GM12891 (cell line): ENCODE results near the gene MAPK1IP1L.
"Not testable (repeated sequence)": the region's sequence is repeated elsewhere in the genome, so short reads cannot be mapped to it uniquely, and the experiment has no call there.

Experiments
- DNase-seq: peaks from one replicate; pipeline ENCODE4 v3.0.0; 2011; ENCODE audit warnings: low spot score; ENCODE audit not compliant: insufficient read length
- FAIRE-seq: peaks from 2 replicates; lab custom pipeline; 2011; peaks lifted over from hg19 to GRCh38; lab: Jason Lieb, UNC
- PAX5 ChIP-seq: IDR thresholded peaks from 2 replicates; pipeline ENCODE4 v1.6.1; 2011; ENCODE audit warnings: low read length, moderate library complexity, mild to moderate bottlenecking; ENCODE audit not compliant: insufficient read depth, severe bottlenecking
- POLR2A ChIP-seq: IDR thresholded peaks from 2 replicates; pipeline ENCODE4 v1.6.1; 2011; ENCODE audit warnings: low read depth, low read length, control low read depth
- POLR2AphosphoS5 ChIP-seq: IDR thresholded peaks from 2 replicates; pipeline ENCODE4 v1.6.1; 2011; ENCODE audit warnings: low read depth, low read length, control low read depth
- POU2F2 ChIP-seq: IDR thresholded peaks from 2 replicates; pipeline ENCODE4 v1.6.1; 2011; ENCODE audit warnings: low read depth, mild to moderate bottlenecking, control low read depth, low read length, moderate library complexity
- SPI1 ChIP-seq: IDR thresholded peaks from 2 replicates; pipeline ENCODE4 v1.6.1; 2011; ENCODE audit warnings: low read depth, low read length, control low read depth
- TAF1 ChIP-seq: IDR thresholded peaks from 2 replicates; pipeline ENCODE4 v1.6.1; 2011; ENCODE audit warnings: low read depth, low read length, control low read depth

MAPK1IP1L gene

GRCh38 chr14:55028476-55028875 lies 23.0 kb upstream of the MAPK1IP1L start:
- FAIRE-seq (no peak), DNase-seq (no peak)
- TF ChIP-seq PAX5 = no peak
- no peak for TF ChIP-seq SPI1

- DNase-seq = no peak
- no peak for FAIRE-seq
- no peak for TF ChIP-seq PAX5
- TF ChIP-seq POLR2A = no peak
- TF ChIP-seq POLR2AphosphoS5 = no peak
- no peak for TF ChIP-seq POU2F2
- no peak for TF ChIP-seq SPI1
- no peak for TF ChIP-seq TAF1
These were observed 20.3 kb upstream of the MAPK1IP1L start for GRCh38 chr14:55031190-55031589.

- not testable (repeated sequence) for FAIRE-seq, DNase-seq
- TF ChIP-seq POLR2AphosphoS5 = peak; percentile 17; the same call in 1 of the 2 replicates
These were observed 13.5 kb upstream of the MAPK1IP1L start for GRCh38 chr14:55037995-55038394.

GRCh38 chr14:55038708-55039107 lies 12.7 kb upstream of the MAPK1IP1L start:
- DNase-seq (no peak), FAIRE-seq (no peak)
- TF ChIP-seq SPI1 = no peak
- TF ChIP-seq POLR2AphosphoS5 = no peak
- TF ChIP-seq POLR2A = no peak
- TF ChIP-seq POU2F2 = no peak
- no peak for TF ChIP-seq PAX5
- TF ChIP-seq TAF1 = no peak

DNA sequence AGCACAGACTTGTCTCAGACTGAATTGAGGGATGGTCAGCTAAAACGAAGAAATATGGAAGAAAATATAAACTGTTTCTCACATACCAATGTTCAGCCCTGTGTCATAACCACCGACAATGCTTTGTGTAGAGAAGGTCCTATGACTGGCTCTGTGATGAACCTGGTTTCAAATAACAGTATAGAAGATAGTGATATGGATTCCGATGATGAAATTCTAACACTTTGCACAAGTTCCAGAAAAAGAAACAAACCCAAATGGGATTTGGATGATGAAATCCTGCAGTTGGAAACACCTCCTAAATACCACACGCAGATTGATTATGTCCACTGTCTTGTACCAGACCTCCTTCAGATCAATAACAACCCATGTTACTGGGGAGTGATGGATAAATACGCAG lies 7.9 kb upstream of the MAPK1IP1L start:
- TF ChIP-seq PAX5 = no peak
- TF ChIP-seq SPI1 = no peak
- TF ChIP-seq TAF1 = no peak
- no peak for DNase-seq
- no peak for FAIRE-seq

- TF ChIP-seq POLR2AphosphoS5 (no peak), SPI1 (no peak), POLR2A (no peak), POU2F2 (no peak), TAF1 (no peak), PAX5 (no peak)
- DNase-seq = no peak
- FAIRE-seq = no peak
These were observed 6.4 kb upstream of the MAPK1IP1L start for GRCh38 chr14:55045087-55045486.

- TF ChIP-seq POLR2AphosphoS5 = no peak
- TF ChIP-seq PAX5 = no peak
- no peak for TF ChIP-seq TAF1
- no peak for TF ChIP-seq POU2F2
- no peak for TF ChIP-seq POLR2A
- no peak for TF ChIP-seq SPI1
- FAIRE-seq = no peak
- no peak for DNase-seq
These were observed 4.0 kb upstream of the MAPK1IP1L start for GRCh38 chr14:55047301-55048053.

DNA sequence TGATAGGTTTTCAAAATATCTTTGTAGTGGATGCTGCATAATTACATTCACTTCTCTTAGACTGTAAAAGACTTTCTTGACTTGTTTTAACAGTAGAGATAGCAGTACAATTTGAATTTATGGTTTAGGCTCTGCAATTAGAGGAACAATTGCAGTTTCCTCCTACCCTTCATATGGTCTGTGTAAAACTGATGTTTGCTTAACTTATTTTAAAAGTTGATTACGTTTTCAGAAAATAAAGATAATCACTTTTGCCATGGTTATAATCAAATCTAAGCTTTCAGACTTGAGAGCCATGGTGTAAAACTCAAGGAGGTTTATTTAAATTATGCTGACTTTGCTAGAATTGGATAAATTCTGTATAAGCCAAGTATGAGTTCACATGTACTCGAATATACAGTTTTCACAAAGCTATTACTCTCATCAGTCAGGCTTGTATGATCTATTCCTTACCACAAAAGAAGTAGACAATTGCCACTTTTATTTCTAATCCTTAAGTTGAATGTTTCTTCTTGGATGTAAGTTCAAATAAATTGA lies 2.5 kb upstream of the MAPK1IP1L start:
- no peak for TF ChIP-seq PAX5
- no peak for TF ChIP-seq POLR2AphosphoS5
- TF ChIP-seq TAF1 = no peak
- no peak for TF ChIP-seq POU2F2
- no peak for TF ChIP-seq POLR2A
- TF ChIP-seq SPI1 = no peak
- no peak for FAIRE-seq

DNA sequence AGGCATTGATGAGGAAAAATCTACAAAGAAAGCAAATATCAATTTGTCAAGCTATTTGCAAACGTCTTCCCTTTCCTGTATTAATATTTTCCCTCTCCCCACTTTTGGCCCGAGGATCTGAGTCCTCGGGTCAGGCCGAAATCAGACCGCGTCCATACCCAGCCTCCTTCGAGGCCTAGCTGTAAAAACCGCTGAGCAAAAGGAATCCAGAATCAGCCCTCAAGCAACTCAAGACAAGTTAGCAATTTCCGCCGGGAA lies 353 bp upstream of the MAPK1IP1L start:
- FAIRE-seq (no peak), DNase-seq (no peak)
- TF ChIP-seq POLR2AphosphoS5 = no peak
- no peak for TF ChIP-seq TAF1
- no peak for TF ChIP-seq SPI1
- no peak for TF ChIP-seq POU2F2

More for the DNA sequence above, 2.5 kb upstream of the MAPK1IP1L start:
- DNase-seq = no peak

DNA sequence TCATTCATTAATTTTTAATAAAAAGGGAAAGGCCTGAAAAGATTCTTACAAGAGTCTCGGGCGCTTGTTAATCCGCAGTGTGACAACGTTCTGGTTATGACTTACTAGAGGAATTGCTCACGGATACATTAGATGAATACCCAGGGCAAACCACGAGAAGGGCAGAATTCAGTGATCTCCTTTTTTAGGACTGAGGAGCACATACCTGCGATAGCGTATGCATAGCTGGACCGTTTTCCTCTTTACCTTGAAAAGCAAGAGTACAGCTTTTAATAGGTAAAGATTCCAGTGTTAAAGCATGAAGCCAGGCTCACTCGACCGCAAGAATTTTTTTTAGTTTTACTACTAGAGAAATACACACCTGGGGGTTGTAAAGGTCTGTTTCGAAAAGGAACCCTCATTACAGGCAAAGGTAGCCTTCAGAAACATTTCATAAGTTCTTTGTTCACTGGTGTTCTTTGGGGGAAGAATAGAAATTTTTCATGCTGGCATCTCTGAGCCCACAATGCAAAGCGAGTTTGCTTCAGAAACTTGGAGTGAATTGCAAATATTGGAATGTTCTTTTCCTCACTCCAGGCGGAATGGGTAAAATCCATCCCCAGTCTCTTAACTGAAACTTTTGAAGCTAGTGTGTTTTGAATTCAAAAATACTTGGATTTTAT lies 953 bp downstream of the MAPK1IP1L start:
- FAIRE-seq (no peak), DNase-seq (no peak)
- no peak for TF ChIP-seq PAX5
- TF ChIP-seq TAF1 = no peak
- no peak for TF ChIP-seq POLR2A
- TF ChIP-seq POLR2AphosphoS5 = no peak
- TF ChIP-seq SPI1 = no peak
- TF ChIP-seq POU2F2 = no peak
